Measurements from ENCODE around the gene SERINC2.
A peak's percentile ranks its signal among the peaks of the same experiment; 100 is the strongest.

SERINC2 gene

GRCh38 chr1:31420716-31421115 lies 7.7 kb downstream of the SERINC2 start:
- H3K4me3 ChIP-seq, result no peak overlapping the region
- no peak for DNase-seq (ENCODE audit: low spot score)
- H3K27ac ChIP-seq, result no peak overlapping the region
- TF ChIP-seq CTCF (IDR thresholded peaks at IDR 0.05), result no peak

GRCh38 chr1:31421371-31422040 lies 8.5 kb downstream of the SERINC2 start:
- no peak for DNase-seq (ENCODE audit: low spot score)
- no peak for TF ChIP-seq CTCF (IDR thresholded peaks at IDR 0.05)
- no peak overlapping the region for H3K4me3 ChIP-seq
- H3K27ac ChIP-seq, result no peak overlapping the region

- no peak overlapping the region for H3K4me3 ChIP-seq
- no peak overlapping the region for H3K27ac ChIP-seq
- DNase-seq (ENCODE audit: low spot score), result no peak
- peak; percentile 98 for TF ChIP-seq CTCF (IDR thresholded peaks at IDR 0.05)
Measured at GRCh38 chr1:31422505-31423319, 9.7 kb downstream of the SERINC2 start.

- Histone ChIP-seq H3K27ac (no peak overlapping the region), H3K4me3 (no peak overlapping the region)
- TF ChIP-seq CTCF (IDR thresholded peaks at IDR 0.05), result no peak
- no peak for DNase-seq (ENCODE audit: low spot score)
Measured at GRCh38 chr1:31423418-31423947, 10.5 kb downstream of the SERINC2 start.

- H3K4me3 ChIP-seq, result no peak overlapping the region
- H3K27ac ChIP-seq, result no peak overlapping the region
- no peak for DNase-seq (ENCODE audit: low spot score)
- TF ChIP-seq CTCF (IDR thresholded peaks at IDR 0.05), result no peak
Measured at GRCh38 chr1:31424568-31424967, 11.6 kb downstream of the SERINC2 start.

- TF ChIP-seq CTCF (IDR thresholded peaks at IDR 0.05), result no peak
- H3K4me3 ChIP-seq, result no peak overlapping the region
- no peak overlapping the region for H3K27ac ChIP-seq
- DNase-seq (ENCODE audit: low spot score), result no peak
Measured at GRCh38 chr1:31425301-31426081, 12.5 kb downstream of the SERINC2 start.

Measured in coronary artery (tissue), 2 donors.